Measurements from ENCODE around the gene TSPAN4.

- no peak for TF ChIP-seq CTCF (tag by site-specific recombination; IDR thresholded peaks at IDR 0.05)
- TF ChIP-seq HOXA7 (CRISPR knock-in tag; IDR thresholded peaks at IDR 0.05; ENCODE audit: borderline replicate concordance): no peak
- TF ChIP-seq ZNF19 (tag by site-specific recombination; IDR thresholded peaks at IDR 0.05; ENCODE audit: low read depth): no peak
- TF ChIP-seq ZFP3 (tag by site-specific recombination; IDR thresholded peaks at IDR 0.05; ENCODE audit: low read depth): no peak
- TF ChIP-seq ZNF423 (tag by site-specific recombination; IDR thresholded peaks at IDR 0.05): no peak
- no peak for TF ChIP-seq SP2 (tag by site-specific recombination; IDR thresholded peaks at IDR 0.05)
- no peak for TF ChIP-seq MZF1 (tag by site-specific recombination; IDR thresholded peaks at IDR 0.05; ENCODE audit: borderline replicate concordance)
- no peak for TF ChIP-seq ZBTB7A (tag by site-specific recombination; IDR thresholded peaks at IDR 0.05; ENCODE audit: low read depth)
- TF ChIP-seq ZNF394 (tag by site-specific recombination; IDR thresholded peaks at IDR 0.05; ENCODE audit: borderline replicate concordance): no peak
- TF ChIP-seq KLF10 (tag by site-specific recombination; IDR thresholded peaks at IDR 0.05): no peak
Measured at GRCh38 chr11:870418-870817, 27.8 kb downstream of the TSPAN4 start.

All from HEK293 (cell line).